ENCODE measurements around the gene RBFOX1.

RBFOX1 gene

DNA sequence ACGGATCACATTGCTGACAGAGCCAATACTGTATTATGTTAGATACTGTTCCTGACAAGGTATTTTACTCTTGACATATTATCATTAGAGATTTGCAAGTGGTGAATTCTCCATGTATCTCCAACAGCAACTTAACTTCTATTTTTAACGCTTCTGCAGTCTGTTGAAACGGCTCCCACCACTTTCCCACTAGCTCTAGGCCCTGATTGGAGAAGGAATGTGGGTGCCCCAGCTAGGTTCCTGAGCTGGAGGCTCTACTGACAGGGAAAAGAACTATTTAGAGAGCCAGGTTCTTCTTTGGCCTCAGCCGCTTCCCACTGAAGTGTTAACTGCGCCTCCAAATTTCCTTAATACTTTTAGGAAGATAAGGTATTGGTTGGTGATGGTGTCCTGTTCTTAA, 191.8 kb downstream of the RBFOX1 start:
- ATAC-seq (no peak), DNase-seq (no peak)

DNA sequence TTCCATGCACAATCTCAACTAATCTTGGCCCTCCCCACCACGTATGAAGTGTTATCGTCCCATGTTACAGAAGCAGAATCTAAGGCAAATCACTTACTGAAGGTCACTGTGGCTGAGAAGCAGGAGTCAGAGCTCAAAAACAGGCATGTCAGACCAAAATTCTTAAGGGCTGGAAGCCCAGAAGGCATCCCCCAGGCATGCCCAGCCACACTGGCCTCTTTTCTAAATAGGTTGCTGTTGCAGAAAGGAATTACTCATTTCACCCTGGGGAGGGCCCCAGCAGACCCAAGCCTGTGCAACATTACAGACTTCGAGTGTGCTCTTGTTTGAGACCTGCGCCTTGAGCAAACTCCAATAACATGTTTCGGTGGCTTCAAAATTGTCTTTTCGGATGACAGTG, 194.1 kb downstream of the RBFOX1 start:
- no peak for ATAC-seq
- DNase-seq, result no peak

DNA sequence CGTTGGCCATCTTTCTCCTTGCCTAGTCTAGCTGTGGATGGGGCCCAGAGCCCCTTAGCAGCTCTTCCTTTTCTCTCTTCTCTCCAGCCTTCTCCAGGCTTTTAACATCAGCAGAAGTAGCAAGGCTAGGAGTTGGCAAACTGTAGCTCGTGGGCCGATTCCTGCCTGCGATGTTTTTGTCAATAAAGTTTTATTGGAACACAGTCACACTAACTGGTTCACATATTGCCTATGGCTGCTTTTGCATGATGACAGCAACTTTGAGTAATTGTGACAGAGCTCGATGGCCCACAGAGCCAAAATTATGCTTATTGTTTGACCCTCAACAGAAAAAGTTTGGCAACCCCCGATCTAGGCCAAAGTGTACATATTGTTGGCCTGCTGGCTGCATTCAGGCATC, 199.9 kb downstream of the RBFOX1 start:
- ATAC-seq, result no peak

DNA sequence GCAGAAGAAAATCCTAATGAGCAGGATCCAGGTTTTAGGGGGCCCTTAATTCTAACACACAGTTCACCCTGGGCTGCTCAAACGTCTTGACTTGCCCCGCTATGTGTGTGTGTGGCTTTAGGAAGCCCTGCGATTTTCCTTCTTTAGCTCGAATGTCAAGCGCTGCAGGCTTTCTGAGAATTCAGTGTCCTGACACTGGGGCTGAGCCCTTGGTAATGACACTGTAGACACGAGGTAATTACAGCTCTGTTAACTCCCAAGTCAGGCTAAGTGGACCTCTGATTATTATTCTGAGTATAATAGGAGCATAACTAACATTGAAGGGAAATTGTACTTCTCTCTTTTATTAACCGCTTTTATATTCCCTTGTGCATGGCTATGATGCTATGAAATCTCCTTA, 202.1 kb downstream of the RBFOX1 start:
- ATAC-seq, result no peak
- DNase-seq, result no peak

More for the DNA sequence above, 199.9 kb downstream of the RBFOX1 start:
- no peak for DNase-seq

DNA sequence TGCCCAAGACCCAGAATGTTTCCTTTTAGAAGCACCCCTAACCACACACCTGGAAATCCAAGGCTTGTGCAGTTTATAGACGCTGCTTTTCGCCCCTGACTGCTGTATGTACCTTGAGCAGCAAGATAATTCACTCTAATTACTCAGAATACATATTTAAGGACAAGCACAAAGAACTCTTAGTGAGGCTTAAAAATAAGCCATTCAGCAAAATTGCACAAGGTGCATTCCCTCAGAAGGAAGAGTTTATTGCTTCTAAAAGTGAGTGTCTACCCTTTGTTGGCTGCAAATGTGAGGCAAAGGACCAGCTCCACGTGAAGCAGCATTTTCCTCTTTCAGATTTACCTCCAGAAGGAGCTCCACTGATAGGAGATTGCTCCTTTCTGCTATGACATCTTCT, 208.4 kb downstream of the RBFOX1 start:
- ATAC-seq (no peak), DNase-seq (no peak)

DNA sequence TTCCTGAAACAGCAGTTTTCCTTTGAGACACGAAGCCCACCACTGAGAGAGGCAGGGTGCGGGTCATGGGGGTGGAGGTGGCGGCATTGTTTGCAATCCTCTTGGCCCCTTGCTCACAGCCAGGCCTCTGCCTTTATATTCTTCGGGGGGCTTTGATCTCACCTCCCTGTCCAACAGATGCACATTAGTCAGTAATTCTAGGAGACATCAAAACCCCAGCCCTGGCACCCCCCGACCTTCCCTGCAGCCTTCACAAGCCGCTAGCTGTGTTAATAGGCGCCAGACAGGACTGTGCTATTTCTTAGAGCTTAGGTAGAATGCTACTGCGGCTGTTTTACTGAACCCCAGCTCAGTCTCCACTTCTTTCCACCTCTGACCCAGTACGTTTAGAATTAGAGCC, 212.6 kb downstream of the RBFOX1 start:
- no peak for DNase-seq
- ATAC-seq, result no peak

DNA sequence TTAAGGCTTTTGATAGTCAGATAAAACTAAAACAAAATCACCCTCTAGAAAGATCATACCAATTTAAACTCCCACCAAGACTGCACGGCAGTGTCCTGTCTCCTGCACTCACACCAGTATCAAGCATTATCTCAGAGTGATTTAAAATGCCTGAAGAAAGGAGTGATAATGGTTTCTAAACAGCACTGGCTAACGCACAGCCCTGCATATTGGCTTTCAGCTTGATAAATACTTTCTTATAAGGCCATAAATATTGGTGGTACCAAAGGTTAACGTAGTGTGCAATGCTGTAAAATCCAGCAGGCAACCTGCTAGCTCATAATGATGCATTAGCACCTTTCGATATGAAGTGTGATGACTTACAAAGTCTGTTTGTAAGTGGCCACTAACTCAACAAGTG, 214.3 kb downstream of the RBFOX1 start:
- no peak for DNase-seq
- ATAC-seq, result no peak

DNA sequence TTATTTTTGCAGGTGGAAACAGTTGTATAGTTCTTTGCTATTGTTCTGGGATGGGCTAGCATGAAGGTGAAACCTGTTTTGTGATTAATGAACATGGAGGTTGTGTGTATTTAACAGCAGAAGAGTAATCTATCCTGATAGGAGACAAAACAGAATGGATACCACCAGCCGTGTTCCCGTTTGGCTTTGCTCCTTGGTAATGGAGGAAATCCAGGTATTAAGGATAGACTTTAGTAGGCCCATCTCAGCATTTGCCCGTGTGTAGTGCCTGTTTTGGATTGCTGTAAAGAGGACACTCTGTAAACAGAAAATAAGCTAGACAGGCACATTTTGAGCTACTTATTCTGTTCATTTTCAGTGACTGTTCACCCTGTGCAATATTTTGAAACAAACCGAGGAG, 215.1 kb downstream of the RBFOX1 start:
- DNase-seq (no peak), ATAC-seq (no peak)

DNA sequence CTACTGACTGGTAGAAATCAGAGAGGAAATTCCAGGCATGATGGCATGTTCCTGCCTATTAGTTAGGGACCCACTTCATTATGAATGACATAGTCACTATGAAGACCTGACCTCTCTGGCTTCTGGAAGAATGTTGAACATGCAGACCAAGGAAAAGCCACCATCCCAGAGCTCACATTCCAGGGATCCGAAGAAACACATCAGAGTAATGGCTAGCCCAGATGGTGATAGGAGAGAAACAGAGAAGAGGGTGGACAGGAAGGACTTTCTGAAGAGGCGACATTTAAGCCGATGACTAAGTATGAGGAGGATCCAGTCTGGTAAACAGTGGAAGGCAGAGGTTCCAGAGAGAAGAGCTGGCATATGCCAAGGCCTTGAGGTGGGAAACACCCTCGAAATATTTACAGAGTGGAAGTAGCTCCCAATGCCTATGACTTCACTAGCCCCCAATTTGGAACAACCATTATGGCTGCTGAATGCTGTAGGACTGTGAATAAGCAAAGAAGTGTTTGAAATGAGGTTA, 216.2 kb downstream of the RBFOX1 start:
- DNase-seq, result no peak
- no peak for ATAC-seq

DNA sequence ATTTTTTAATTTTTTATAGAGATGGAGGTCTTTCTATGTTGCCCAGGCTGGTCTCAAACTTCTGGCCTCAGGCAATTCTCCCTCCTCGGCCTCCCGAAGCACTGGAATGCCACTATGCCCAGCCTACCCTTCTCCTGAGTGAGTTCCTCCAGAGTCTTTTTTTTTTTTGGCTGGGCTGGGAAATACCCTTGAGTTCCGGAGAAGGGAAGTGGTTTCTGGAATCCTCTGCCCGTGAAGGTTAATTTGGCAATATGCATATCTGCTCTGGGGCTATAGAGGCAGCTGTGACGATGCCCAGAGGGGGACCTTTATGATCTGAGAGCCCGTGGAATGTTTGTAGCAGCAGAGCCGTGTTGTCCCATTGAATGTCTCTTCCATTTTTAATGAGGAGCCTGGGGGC, 217.5 kb downstream of the RBFOX1 start:
- DNase-seq, result no peak
- no peak for ATAC-seq

DNA sequence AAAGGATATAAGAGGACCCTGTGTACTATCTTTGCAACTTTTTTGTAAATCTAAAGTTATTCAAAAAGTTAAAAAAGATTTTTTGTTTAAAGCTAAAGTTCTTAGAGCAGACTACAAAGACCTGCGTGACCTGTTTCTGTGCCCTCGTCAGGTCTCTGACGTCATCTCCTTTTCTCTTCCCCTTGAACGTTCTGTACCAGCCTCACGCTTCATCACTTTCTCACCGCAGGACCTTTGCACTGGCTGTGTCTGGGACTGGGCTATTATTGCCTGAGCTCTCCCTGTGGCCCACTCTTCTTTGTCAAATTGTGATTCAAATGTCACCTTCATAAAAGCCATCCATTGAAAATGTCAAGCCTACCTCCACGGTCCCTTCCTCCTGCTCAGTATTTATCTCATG, 222.8 kb downstream of the RBFOX1 start:
- ATAC-seq (no peak), DNase-seq (no peak)

DNA sequence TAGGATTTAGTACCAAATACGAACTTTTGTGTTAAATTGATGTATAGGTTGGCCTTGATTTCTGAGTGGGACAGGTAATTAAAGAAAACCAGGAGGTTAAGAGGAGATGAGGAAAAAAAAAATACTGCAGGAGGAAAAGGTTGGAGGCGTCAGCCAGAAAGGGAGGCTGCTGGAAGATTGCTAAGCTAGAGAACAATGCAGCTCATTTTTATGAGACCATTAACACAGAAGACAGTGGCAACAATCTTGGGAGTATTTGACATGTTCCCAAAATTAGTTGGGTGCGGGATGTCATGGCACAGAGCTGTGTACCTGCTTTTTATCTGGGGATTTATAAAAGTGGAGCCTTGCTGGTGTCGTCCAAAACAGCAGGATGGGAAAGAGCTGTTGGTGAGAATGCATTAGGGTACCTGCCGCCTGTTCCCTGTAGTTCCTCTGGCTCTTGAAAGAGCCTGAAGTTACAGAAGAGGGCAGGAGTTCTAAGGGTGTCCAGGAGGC, 229.3 kb downstream of the RBFOX1 start:
- no peak for ATAC-seq
- DNase-seq, result no peak

DNA sequence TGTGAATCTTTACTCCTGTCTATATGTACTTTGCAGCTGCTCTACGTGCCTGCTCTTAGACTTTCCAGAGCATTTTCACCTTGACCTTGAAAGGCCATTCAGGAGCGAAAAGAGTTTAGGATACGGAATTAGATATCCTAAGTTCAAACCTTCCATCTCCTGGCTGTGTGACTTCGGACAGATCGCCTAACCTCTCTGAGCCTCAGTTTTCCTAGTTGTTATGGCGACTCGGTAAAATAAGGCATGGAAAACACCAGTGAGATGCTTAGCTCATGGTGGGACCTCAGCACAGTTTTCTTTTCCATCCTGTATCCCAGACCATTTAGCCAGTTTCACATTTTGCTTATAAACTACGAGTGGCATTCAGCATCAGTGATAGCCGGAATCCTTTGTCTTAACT, 233.7 kb downstream of the RBFOX1 start:
- ATAC-seq (no peak), DNase-seq (no peak)

DNA sequence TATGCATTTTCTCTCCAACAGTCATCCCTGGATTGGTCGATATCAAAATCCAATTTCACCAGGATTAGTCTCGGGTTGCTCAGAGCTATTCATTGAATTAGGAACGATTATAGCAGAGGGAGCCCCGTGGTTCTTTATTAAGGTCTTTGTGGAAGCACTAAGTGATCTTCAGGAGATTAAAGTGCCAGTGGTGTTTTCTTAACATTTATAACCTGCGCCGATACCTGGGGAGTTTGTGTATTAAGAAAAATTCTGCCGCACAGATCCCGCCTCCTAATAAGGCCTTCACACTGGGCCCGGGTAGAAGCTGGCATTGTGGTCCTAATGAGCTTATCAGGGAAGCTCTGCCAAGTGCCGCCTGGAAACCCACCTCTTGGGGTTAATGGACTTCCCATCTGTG, 238.7 kb downstream of the RBFOX1 start:
- no peak for ATAC-seq
- DNase-seq, result no peak

DNA sequence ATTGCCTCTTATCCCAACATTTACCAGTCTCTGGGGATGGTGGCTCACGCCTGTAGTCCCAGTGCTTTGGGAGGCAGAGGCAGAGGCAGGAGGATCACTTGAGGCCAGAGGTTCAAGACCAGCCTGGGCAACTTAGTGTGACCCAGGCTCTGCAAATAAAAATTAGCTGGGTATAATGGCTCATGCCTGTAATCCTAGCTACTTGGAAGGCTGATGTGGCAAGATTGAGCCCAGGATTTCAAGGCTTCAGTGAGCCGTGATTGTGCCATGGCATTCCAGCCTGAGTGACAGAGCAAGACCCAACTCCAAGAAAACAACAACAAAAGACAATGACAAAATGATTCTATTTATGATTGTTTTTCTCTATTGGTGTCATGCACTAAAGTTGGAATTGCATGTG, 244.9 kb downstream of the RBFOX1 start:
- ATAC-seq (no peak), DNase-seq (no peak)

DNA sequence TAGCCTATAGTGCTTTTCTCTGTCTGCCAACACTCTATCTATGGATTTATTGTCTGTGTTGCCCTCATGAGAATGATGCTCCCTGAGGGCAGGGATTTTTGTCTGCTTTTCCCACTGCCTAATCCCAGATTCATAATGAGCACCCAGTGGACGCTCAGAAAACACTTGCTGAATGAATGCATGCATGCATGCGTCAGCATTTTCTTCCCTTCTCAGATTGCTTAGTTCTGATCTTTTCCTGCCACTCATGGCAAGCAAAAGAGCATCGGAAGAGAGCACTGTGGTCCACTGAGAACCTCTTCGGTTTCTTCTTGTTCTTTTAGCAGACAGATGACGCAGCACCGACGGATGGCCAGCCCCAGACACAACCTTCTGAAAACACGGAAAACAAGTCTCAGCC, 246.8 kb downstream of the RBFOX1 start:
- ATAC-seq, result no peak
- DNase-seq, result no peak

DNA sequence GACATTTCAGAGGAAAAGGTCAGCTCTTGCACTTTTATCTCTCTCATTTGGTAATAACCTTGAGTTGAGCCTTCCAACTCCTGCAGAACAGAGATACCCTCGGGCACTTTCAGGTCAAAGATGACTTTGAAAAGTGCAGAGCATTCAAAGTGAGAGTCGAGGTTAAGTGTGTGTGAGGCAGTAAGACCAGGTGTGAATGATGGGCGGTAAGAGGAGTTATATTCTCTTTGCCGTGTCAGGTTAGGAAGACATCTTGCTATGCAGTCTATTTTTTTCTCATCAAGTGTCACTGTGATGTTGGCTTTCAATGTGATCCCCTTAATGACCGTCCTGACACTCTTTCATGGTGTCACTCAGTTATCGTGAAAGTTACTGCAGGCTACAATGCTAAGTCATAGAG, 248.5 kb downstream of the RBFOX1 start:
- ATAC-seq (no peak), DNase-seq (no peak)

DNA sequence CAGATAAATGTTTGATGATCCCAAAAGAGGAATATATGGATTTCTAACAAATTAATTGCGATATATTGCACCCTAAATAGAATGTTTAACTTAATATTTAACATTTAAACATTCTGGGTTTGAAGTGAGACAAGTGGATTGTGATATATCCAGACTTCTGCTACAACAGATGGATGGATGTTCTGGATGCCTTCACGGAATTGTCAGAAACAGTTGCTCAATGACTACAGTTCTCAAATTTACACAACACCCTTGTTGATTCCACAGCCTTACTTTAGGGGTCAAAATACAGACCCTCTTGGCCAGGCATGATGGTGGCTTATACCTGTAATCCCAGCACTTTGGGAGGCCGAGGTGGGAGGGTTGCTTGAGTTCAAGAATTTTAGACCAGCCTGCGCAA, 250.8 kb downstream of the RBFOX1 start:
- DNase-seq, result no peak
- ATAC-seq, result no peak

DNA sequence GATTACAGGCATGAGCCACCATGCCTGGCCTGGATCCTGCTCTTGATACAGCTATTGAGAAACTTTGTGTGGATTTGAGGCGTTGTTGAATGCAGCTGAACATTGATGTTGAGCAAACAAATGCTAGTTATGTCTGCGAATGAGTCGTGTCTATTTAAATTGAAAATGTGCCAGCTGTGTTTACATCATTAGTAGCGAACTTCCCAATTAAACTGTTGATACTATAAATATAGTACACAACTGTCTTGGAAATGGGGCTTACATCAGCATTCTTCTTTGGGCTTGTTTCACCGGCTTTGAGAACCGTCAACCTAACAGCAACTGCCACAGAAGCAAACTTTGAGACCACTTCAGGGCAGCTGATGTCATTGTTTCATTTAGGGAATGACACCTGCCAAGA, 251.9 kb downstream of the RBFOX1 start:
- no peak for ATAC-seq
- DNase-seq, result no peak

DNA sequence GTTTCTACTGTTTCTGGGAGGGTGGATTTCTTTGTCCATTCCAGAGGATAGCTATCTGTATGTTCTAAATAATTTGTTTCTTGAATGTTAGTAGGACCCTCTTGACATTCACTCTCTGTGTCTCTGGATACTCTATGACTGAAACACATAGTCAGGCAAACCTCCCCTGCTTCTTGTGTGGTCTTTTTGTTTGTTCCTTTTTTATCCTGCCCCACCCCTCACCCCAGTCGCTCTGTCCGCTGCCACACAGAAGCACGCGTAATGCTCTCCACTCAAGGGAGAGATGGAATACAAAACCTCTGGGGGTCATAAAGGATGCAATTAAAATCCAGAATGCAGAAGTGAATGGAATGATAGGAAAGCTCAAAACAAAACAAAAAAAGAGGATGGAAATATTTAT, 253.1 kb downstream of the RBFOX1 start:
- no peak for DNase-seq
- ATAC-seq, result no peak

DNA sequence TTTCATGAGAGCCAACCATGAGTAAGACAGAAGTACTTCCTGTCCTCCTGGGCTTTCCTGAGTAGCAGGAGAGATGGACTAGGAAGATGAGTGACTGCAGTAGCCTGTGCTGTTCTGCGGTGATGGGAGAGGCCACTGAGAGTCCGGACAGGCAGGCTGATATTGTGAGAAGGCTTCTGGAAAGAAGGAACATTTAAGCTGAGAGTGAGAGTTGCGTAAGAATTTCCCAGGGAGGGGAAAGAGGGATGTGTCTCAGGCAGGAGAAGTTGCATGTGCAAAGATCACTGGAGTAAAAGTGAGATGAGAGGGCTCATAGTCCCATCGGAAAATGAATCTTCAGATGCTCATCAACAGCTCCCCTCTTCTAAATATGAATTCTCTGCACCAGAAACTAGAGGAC, 258.3 kb downstream of the RBFOX1 start:
- ATAC-seq (no peak), DNase-seq (no peak)

DNA sequence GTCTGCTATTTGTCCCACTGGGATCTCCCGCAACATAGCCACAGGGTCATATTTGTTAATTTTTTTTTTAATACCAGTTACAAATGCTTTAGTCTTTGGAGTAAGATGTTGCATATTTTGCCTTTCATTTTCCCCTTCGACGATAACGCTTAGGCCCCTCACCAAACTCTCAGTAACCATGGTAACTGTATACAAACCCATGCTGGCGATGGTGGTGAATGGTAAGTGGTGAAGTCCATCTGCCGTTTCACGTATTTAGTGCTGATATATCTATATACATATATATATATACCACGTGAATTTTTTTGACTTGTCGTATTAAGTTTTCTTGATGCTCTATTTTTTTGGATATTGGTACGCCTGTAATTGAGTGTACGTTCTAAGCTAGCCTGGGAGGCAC, 263.7 kb downstream of the RBFOX1 start:
- ATAC-seq (no peak), DNase-seq (no peak)

DNA sequence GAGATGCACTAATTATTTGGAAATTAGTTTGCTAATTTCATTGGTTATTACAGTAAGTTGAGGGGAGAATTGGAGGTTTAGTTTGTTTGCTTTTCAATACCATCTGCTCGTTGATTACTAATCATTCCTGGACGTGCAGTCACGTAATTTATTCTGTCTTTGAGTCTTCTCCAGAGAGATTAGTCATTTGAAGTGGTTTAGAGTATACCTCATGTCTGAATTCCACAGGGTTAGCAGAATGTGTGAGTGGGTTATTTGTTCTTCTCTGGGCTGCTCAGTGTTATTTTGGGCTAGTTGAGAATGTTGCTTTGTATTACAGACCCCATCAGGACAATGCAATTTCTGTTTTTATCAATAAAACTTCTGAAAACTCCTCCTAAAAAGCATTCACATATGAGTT, 265.0 kb downstream of the RBFOX1 start:
- no peak for DNase-seq
- no peak for ATAC-seq

DNA sequence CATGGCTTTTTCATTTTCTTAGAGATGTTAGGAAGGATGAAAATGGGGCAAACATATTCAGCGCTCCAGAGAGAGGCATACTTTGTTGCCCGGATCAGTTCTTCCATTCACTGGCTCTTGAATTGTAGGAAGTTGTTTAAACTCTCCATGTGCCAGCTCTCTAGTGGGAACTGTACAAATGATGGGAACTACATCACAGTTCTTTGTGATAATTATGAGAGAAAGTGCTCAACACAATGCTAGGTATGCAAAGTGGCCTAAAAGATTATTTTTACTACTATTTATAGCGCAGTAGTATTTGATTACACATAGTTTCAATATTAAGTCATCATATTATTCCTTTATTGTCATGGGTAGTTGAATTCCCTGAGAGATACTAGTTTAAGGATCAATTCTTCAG, 268.5 kb downstream of the RBFOX1 start:
- no peak for DNase-seq

DNA sequence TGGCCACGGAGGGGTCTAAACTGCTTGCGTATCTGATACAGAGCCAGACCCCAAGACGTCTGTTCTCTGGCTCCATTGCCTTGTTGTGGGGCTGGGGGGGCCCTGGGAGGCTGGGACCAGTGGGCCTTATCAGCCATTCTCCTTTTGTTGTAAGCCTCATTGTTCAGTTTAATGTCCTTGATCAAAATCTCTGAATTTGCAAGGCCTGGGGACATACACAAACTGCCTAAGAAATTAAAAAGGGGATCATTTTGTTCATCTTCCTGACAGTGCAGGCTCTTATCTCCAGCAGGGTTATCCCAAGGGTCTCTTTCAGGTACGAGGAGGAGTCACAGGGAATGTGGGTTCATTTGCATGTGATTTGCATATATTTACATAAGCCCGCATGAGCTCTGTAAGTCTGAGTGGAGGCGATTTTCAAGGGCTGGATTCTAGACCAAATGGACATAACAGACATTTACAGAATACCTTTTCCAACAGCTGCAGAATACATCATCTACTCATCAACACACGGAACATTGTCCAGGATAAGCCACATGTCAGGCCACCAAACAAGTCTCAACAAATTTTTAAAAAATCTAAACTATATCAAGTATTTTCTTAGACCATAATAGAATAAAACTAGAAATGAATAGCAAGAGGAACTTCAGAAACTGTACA, 269.8 kb downstream of the RBFOX1 start:
- ATAC-seq (no peak), DNase-seq (no peak)

More for the DNA sequence above, 268.5 kb downstream of the RBFOX1 start:
- no peak for ATAC-seq
